GM19099 (cell line): ENCODE measurements around the gene TBC1D23.

Experiments used
- POLR2A ChIP-seq: IDR thresholded peaks from 3 replicates; pipeline ENCODE4 v1.6.1; 2011; ENCODE audit warnings: low read depth; ENCODE audit not compliant: insufficient read length; ENCODE audit errors: extremely low read depth

TBC1D23 gene

DNA sequence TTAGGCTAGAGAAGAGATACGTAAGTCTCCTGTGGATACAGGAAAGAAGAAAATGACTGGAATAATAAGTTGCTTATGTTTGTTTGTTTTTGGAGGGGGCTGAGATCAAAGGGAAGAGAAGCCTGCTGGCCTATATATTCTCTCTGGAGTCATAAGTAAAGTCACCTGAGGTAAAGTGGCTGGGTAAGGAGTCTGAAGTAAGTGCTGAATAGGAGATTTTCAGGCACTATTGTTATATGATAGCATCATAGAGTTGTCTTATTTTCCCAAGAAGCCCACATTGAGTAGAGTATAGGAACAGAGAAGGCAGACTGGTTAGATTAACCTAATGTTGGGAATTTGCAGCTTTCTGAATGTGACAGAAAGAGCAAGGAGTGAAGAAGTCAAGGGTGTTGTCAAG, 10.7 kb downstream of the TBC1D23 start:
- no peak for TF ChIP-seq POLR2A

DNA sequence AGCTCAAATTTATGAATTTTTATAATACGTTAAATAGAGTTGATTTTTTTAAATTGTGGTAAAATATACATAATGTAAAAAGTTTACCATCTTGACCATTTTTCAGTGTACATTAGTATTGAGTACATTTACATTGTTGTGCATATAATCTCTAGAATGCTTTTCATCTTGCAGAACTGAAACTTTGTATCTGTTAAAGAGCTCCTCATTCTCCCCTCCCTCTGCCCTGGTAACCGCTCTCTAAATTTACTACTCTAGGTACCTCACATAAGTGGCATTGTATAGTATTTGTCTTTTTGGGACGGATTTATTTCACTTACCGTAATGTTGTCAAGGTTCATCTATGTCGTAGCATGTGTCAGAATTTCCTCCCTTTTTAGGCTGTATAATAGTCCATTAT, 13.6 kb downstream of the TBC1D23 start:
- TF ChIP-seq POLR2A = no peak

DNA sequence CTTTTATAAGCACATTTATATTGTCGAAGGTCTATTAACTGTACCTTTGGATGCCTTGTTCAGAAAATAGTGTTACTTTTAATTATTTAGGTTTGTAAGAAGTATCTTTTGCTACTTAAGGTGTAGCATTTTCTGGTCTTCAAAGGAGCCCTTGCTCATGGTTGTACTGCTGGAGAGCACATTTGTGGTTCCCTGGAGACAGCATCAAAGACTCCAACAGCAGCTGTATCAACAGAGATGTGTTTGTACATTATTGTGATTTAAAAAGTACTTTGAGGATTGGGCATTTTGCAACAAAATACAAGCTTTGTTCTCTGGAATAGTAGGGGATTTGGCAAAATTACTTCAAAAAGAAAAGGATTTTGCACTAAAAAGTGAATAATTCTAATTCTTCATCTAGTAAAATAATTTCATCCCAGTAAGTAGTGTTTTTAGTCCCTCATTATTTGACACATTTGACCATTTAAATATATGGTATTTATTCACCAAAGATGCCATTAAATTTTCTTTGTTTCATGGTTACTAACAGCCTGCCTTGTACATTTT, 16.5 kb downstream of the TBC1D23 start:
- no peak for TF ChIP-seq POLR2A

DNA sequence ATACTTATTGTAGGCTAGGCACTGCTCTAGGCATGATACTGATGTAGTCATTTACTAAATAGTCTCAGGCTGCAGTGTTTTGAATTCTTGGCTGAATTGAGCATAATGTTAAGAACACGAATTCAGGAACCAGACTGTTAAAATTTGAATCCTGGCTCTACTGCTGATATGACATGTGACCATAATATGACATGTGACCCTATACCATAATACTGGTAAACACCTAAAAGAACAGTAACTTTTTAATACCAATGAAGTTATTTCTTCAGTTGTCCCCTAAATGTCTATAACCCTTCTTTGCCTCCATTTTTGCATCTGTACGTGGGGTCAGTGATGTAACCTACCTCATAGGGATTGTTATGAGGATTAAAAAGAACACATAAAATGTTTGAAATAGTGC, 18.1 kb downstream of the TBC1D23 start:
- TF ChIP-seq POLR2A = no peak

DNA sequence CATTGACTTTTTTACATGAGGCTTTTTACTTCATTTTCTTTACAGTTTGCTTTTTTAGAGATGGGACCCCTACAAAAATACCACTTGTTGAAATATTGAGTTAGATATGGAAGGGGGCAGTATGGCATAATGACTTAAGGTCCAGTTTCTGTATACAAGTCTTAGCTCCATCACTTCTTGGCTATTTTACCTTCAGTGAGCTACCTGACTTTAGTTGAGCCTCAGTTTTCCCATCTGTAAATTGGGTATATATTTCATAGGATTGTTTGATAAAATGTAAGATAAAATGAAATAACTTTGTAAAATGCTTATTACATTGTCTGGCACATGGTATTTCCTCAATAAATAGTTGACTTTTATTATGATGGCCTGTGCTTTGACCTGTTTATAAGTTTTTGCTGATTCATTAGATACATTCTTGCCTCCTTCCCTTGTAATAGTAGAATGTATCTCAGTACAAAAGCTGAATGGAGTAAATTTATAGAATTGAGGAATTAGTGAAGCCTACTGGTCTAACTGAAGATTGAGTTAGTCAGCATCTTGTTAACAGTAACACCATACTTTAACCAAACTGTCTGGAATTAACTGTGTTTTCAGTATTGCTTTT, 27.6 kb downstream of the TBC1D23 start:
- TF ChIP-seq POLR2A = no peak

DNA sequence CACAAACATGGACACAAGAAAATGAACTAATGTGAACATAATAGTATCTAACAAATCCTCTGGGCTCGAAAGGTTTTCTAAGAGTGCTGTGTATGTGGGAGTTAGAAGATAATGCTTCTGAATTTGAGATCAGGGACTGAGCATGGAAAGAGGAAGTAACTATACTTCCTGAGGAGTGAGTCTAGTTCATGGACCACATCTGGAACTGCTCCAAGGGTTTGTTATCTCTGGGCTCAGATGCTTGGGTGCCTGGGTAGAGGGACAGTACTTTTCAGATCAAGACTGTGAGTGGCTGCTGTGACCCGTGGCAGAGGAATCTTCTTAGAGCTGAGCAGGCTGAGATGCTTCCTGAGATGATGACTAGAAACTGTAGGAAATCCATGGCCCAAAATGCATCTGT, 28.5 kb downstream of the TBC1D23 start:
- no peak for TF ChIP-seq POLR2A

DNA sequence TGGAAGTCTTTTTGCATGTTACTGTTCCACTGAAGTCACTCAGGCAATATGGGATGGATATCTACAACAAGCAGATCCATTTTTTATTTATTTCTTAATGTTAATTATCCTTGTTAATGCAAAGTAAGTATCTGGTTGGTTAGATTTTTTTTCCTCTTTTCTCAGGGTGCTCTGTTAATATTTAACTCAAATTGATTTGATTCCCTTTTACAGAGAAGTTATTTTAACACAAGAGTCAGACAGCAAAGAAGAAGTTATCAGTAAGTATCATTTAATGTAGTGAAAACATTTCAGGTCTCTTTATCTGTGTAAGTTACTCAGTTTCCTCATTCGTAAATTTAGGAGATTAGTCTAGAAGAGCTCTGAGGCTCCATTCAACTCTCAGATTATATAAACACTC, 34.3 kb downstream of the TBC1D23 start:
- no peak for TF ChIP-seq POLR2A

DNA sequence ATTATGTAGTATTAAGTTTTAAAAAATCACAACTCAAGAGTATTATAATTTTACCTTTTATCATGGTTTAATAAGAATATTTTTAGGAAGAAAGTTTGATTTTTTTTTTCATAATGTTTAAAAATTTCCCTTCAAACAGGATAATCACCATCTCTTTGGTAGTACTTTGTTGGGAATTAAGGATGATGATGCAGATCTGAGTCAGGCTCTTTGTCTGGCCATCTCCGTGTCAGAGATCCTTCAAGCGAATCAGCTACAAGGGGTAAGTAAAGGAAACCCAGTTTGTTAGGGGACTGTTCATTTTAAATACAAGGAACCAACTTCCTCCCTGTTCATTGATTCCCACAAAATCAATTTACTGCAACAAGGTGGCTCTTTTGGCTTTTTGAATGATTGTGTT, 37.0 kb downstream of the TBC1D23 start:
- TF ChIP-seq POLR2A = no peak

DNA sequence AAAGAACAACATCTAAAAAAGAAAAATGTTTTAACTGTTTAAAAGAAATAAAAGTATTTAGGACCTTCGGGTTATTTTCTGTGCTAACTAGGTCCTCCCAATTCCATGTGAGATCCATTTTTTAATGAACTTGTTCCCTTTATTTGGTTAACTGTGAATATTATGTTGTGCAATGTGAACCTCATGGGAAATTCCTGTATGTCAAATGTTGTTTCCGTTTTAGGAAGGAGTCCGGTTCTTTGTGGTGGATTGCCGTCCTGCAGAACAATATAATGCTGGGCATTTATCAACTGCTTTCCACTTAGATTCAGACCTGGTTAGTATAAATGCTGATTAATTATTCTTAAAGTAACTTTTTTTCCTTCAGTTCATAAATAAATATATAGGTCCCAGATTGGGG, 38.2 kb downstream of the TBC1D23 start:
- no peak for TF ChIP-seq POLR2A

DNA sequence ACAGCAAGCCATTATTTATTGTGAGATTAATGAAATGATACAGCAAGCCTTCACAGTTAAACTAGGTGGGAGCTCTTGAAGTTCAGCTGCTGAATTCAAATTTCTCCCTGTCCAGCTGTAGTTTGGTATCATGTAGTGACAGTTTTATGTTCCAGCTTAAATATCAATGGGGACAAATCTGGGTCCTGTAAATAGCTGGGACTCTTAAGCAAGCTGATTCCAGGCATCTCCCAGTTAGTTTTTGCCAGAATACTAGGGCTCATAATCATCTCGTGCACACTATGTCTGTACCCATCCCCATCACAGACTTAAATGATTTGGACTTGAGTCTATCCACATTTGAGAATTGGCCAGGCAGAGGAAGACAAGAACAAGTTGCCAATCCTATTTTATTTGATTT, 45.9 kb downstream of the TBC1D23 start:
- TF ChIP-seq POLR2A = no peak

DNA sequence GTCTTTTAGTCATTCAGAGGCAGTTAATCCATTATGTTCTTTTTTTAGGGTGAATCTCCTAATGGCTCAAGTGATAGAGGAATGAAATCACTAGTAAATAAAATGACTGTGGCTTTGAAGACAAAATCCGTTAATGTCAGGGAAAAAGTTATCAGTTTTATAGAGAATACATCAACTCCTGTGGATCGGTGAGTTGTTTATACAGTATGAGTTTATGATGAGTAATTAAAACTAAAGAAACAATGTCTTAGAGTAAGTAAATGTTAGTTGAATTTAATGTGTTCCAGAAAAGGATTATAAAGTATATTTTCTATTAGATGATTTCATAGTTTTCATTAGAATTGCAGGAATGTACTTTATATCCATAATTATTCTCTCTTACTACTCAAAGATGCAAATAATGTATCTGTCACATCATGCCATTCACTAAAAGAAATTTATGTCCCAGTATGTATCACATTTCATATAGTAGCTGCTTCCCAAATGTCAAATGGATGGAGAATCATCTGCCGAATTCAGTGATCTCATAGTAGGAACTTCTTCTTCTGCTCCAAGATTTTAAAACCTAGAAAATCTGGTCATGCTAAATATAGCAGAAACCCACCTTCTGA, 49.7 kb downstream of the TBC1D23 start:
- no peak for TF ChIP-seq POLR2A

DNA sequence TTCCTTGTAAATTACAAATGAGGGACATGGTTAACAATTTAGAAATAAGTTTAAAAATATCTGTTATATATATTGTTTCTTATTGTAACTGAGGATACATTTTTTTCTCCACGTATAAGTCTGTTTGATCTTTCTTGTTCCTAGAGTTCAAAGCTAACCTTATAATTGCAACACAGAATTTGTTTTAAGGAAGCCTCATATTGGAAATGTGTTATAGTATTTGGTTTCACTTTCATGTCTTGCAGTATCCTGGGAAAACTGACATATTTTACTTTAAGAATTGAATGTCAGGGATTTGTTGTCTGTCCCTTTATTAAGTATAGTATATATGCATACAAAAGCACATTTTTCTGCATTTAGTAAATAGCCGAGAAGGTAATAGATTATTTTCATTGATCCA, 50.2 kb downstream of the TBC1D23 start:
- TF ChIP-seq POLR2A = no peak

DNA sequence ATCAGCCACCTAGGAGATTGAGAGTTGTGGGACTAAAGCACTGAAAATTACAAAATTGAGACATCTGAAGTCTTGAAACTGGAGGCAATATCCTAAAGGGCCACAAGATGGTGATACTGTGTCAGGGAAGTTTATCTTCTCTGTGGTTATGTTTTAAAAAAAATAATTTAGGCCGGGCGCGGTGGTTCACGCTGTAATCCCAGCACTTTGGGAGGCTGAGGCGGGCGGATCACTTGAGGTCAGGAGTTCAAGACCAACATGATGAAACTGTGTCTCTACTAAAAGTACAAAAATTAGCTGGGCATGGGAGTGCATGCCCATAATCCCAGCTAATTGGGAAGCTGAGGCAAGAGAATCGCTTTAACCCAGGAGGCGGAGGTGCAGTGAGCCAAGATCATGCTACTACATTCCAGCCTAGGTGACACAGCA, 55.9 kb downstream of the TBC1D23 start:
- no peak for TF ChIP-seq POLR2A

DNA sequence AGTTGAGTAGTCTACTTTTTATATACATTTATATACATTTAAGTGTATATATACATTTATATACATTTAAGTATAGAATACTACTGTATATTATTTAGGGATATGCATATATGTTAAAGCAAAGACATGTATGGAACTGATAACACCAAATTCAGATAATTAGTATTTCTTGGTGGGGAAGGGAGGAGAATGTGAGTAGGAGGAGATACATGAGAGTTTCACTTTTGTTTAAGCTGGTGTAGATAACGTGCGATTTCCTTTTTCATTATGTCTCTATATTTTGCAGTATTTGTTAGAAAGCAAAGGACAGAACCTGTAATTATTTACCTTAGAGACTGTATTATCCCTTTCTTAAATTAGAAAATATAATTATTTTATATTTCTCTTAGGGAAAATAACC, 57.1 kb downstream of the TBC1D23 start:
- no peak for TF ChIP-seq POLR2A

DNA sequence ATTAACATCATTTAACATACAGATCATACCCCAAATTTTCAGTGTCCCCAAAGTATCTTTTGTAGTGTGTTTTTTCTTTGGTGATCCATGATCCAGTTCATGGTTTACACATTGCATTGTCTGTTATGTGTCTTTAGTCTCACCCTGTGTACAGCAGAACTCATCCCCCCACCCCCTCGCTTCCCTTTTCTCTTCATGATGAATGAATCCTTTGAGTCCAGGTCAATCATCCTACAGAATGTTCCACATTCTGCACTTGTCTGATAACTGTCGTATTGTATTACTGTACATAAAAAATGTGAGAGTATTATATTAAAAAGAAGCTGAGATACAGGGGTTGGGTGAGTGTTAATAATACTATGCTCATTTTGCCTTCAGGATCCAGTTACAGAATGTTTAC, 59.2 kb downstream of the TBC1D23 start:
- no peak for TF ChIP-seq POLR2A

DNA sequence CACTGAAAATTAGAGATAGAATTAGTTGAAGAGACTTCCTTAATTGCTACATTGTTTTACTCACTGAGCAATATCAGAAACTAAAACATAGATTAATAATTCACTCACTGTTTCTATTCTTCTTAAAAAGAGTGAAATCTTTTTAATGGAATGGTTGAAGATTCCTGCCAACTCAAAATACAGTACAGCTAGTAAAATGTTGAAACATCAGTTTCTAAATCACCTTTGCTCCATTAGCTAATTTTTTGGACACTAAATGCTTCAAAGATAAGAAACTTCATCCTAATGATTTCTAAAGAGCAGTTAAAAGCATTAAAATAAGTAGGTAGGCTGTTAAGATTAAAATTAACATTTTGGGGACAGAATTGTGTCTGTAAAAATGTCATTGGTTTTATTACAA, 63.3 kb downstream of the TBC1D23 start:
- no peak for TF ChIP-seq POLR2A

DNA sequence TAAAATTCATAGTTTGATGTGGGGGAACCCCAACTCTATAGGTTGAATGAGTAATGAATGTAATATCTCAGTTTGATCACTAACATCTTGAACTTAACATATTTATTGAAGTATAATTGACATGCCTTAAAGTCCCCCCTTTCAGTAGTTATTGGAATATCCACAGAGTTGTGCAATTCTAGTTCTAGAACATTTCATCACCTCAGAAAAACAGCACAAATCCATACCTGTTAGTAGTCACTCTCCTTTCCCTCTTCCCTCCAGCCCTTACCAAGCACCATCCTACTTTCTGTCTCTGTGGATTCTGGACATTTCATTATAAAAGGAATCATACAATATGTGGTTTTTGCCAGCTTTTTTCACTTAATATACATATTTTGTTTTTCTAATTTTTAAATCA, 65.0 kb downstream of the TBC1D23 start:
- TF ChIP-seq POLR2A = no peak

DNA sequence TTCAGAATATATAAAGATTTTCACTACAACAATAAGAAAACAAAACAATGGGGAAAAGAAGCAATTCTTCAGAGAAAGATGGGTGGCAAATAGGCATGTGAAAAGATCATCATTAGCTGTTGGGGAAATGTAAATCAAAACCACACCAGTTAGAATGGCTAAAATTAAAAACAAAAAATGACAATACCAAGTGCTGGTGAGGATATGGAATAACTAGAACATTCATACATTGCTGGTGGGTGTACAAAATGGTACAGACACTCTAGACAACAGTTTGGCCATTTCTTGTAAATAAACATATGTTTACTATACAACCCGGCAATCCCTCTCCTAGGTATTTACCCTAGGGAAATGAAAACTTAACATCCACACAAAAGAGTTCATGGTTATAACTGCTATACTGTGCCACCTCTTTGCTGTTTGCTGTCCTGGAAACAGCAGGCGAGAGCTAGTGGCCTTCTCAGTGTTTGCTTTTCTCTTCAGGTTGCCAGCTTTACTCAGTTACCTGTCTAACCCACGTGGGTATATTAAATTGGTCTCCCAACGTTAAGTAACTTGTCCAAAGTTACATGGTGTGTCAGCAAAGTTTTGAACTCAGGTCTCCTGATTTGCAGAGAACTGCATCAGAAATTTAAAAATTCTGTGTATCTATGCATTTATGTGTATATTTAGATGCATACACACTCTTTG, 69.2 kb downstream of the TBC1D23 start:
- no peak for TF ChIP-seq POLR2A
